Measurements from ENCODE around the gene DSCAML1. TPM values are rescaled to one million over a fixed set of nuclear protein-coding genes. Genes with fewer than 3 reads are reported as not detected.

Gene DSCAML1
- total and polyA plus RNA-seq, 2 of the 8 experiments (the other 6 are each of a cell fraction or from before 2014, with no cell fraction given), result 0.19 to 0.24 TPM

GRCh38 chr11:117748771-117749540 is 48.1 kb downstream of the DSCAML1 start (continued):
- no peak for TF ChIP-seq CEBPB (IDR thresholded peaks at IDR 0.05; ENCODE audit: low read depth, low read length)
- no peak for TF ChIP-seq CTBP2 (IDR thresholded peaks at IDR 0.05; ENCODE audit: borderline replicate concordance, insufficient read depth, insufficient read length, low read length)
- no peak for TF ChIP-seq JUN (IDR thresholded peaks at IDR 0.05; ENCODE audit: low read depth, low read length)
- no peak for TF ChIP-seq RAD21 (IDR thresholded peaks at IDR 0.05 in 1 of 2, conservative IDR thresholded peaks at IDR 0.05 in 1 of 2; ENCODE audit: low read depth in 2 of 2, low read length in 2 of 2)
- TF ChIP-seq SIRT6 (IDR thresholded peaks at IDR 0.05; ENCODE audit: low read length), result no peak
- no peak for TF ChIP-seq HDAC6 (IDR thresholded peaks at IDR 0.05; ENCODE audit: low read depth, low read length)
- TF ChIP-seq SIN3A (conservative IDR thresholded peaks at IDR 0.05 in 1 of 2, IDR thresholded peaks at IDR 0.05 in 1 of 2; ENCODE audit: low read depth in 1 of 2, low read length in 2 of 2), result no peak
- no peak for TF ChIP-seq SIX5 (IDR thresholded peaks at IDR 0.05; ENCODE audit: low read depth, low read length)

Data from H1 (cell line).